ENCODE data around the gene RPS29.

Gene RPS29

GRCh38 chr14:49549881-49550280, 36.3 kb downstream of the RPS29 start:
- DNase-seq, result no peak

GRCh38 chr14:49549446-49549845, 36.7 kb downstream of the RPS29 start:
- DNase-seq, result no peak

GRCh38 chr14:49546766-49547165, 39.4 kb downstream of the RPS29 start:
- DNase-seq, result no peak

DNA sequence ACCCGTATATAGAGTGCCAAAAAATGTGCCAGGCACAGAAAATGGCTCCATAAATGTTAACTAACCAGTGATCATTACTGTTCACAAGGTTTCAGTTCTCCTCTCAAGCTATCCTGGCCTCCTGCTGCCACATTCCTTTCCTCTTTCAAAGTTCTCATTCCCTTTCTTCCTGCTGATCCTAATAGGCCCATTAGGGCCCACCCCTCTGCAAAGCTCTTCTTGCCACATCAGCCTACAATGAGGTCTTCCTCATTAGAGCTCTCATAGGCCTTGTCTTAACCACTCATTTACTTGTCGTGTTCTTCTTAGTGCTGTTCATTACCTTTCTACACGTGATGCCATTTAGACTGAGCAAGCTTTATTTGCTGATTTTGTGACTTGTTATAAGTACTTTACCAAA, 40.5 kb downstream of the RPS29 start:
- no peak for DNase-seq

GRCh38 chr14:49545071-49545470, 41.1 kb downstream of the RPS29 start:
- DNase-seq, result no peak

GRCh38 chr14:49541049-49541448, 45.1 kb downstream of the RPS29 start:
- no peak for DNase-seq

- DNase-seq, result no peak
Observed at GRCh38 chr14:49538852-49539251, 47.3 kb downstream of the RPS29 start.

All from AML-193 (cell line).